ENCODE results near the gene TSR3. TPM values are rescaled to one million over a fixed set of nuclear protein-coding genes. Genes with fewer than 3 reads are reported as not detected.

Gene TSR3
- total RNA-seq, 4 donors from 2014 or later, result 63.7 to 107 (median 103) TPM

DNA sequence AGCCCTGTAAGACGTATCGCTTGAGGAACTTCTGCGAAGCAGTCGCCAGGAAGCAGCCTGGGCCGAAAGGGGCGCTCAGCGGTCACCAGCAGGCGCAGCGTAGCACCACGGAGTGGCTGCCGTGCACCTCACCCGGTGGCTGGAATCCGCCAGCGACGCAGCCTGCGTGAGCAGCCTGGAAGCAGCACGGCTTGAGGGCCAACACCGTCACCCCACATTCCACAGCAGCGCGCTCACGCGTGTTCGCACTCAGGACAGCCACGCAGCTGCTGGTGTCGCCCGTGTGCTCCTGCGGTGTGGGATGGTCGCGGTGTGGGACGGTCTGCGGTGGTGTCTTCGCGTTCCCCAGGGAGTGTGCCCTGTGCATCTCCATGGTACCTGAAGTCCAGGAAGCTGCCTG is 32.6 kb downstream of the TSR3 start:
- 0 to 77% methylated on average over 1 to 10 of the region's 33 CpGs for WGBS, 2 donors (ENCODE audit: low coverage in 1 of 2)
- Histone ChIP-seq H3K27ac (no peak overlapping the region), H3K4me1 (peaks cover 0 to 16% (median 0%) of the 10 kb centered on the region in 3 donors), H3K27me3 (no peaks in the 10 kb centered on the region), H3K36me3 (peaks cover 0 to 98% of the 10 kb centered on the region in 2 donors), H3K4me3 (no peak overlapping the region), H3K9me3 (no peaks in the 10 kb centered on the region)
- no peak for ATAC-seq
- no peak for TF ChIP-seq EP300 (IDR thresholded peaks at IDR 0.05)
- no peak for TF ChIP-seq POLR2AphosphoS5 (IDR thresholded peaks at IDR 0.05)
- TF ChIP-seq POLR2A (IDR thresholded peaks at IDR 0.05), result no peak
- TF ChIP-seq, protein P1, sequence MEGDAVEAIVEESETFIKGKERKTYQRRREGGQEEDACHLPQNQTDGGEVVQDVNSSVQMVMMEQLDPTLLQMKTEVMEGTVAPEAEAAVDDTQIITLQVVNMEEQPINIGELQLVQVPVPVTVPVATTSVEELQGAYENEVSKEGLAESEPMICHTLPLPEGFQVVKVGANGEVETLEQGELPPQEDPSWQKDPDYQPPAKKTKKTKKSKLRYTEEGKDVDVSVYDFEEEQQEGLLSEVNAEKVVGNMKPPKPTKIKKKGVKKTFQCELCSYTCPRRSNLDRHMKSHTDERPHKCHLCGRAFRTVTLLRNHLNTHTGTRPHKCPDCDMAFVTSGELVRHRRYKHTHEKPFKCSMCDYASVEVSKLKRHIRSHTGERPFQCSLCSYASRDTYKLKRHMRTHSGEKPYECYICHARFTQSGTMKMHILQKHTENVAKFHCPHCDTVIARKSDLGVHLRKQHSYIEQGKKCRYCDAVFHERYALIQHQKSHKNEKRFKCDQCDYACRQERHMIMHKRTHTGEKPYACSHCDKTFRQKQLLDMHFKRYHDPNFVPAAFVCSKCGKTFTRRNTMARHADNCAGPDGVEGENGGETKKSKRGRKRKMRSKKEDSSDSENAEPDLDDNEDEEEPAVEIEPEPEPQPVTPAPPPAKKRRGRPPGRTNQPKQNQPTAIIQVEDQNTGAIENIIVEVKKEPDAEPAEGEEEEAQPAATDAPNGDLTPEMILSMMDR (IDR thresholded peaks at IDR 0.05), result no peak

DNA sequence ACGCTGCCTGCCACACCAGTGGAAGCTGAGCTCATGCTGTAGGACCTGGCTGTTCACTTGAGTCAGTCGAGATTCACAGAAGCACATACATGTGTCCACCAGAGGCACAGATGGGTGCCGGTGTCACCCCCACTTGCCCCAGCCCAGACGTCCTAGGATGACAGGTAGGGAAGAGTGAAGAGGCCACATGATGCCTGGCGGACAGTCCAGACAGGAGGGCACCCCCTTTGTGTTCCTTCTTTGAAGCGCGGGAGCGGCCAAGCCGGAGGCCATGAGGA is 33.5 kb downstream of the TSR3 start:
- WGBS, 2 donors (ENCODE audit: low coverage in 1 of 2), result 87% methylated on average over 3 of the region's 9 CpGs; no CpG with 5 or more reads in 1 of the 2 donors
- Histone ChIP-seq H3K36me3 (peaks cover 0 to 96% of the 10 kb centered on the region in 2 donors), H3K27me3 (no peaks in the 10 kb centered on the region)

DNA sequence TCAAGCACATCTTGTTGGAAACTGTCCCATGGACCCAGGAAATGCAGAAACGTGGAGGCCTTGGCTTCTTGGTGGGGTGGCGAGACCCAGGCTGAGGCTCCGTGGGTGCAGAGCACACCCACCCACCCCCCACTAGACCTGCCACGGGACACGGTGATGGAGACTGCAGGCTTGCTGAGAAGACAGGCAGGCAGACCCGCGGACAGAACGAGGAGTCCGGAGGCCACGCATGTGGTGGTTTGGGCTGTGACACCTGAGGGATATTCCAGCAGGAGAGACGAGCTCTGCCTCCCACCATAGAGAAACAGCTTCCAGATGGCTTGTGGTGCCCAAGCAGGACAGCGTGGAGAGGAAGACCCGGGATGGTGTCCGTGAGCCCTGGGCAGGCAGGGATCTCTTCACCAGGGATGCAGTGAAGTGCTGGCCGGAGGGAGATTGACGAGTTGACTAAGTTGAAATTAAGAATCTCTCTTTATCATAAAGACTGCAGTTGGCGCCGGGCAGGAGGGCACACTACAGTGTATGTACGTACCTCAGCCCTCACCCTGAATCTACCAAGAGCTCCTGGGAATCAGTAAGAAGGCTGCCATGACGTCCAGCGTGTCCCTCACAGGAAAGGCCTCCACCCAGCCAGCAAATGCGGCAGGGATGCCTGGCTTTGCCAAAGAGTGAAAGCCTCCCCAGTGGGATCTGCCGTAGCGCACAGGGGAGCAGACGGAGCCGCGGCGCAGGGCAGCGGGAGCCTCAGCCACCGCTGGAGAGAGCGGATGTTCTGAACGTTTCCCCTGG is 34.0 kb downstream of the TSR3 start:
- peaks cover 0 to 29% (median 9%) of the 10 kb centered on the region in 3 donors for H3K4me1 ChIP-seq
- no peaks in the 10 kb centered on the region for H3K9me3 ChIP-seq
- TF ChIP-seq POLR2AphosphoS5 (IDR thresholded peaks at IDR 0.05), result no peak
- TF ChIP-seq EP300 (IDR thresholded peaks at IDR 0.05), result no peak
- TF ChIP-seq POLR2A (IDR thresholded peaks at IDR 0.05), result no peak
- TF ChIP-seq, protein P1 (IDR thresholded peaks at IDR 0.05), result no peak
- peaks cover 0 to 91% of the 10 kb centered on the region in 2 donors for H3K36me3 ChIP-seq
- WGBS, 2 donors (ENCODE audit: low coverage in 1 of 2), result 80 to 84% methylated on average over 4 to 10 of the region's 32 CpGs
- ATAC-seq, result no peak
- H3K27ac ChIP-seq, result no peak overlapping the region
- no peak overlapping the region for H3K4me3 ChIP-seq
- no peaks in the 10 kb centered on the region for H3K27me3 ChIP-seq

More for the DNA sequence above, 33.5 kb downstream of the TSR3 start:
- no peak overlapping the region for H3K4me3 ChIP-seq
- H3K4me1 ChIP-seq, result peaks cover 0 to 24% (median 4%) of the 10 kb centered on the region in 3 donors
- no peak overlapping the region for H3K27ac ChIP-seq
- TF ChIP-seq POLR2AphosphoS5 (IDR thresholded peaks at IDR 0.05) (no peak), EP300 (IDR thresholded peaks at IDR 0.05) (no peak), POLR2A (IDR thresholded peaks at IDR 0.05) (no peak)
- TF ChIP-seq, protein P1 (IDR thresholded peaks at IDR 0.05), result no peak
- no peaks in the 10 kb centered on the region for H3K9me3 ChIP-seq
- no peak for ATAC-seq

- no peak overlapping the region for H3K4me3 ChIP-seq
- no CpG with 5 or more reads among the region's 14 CpGs for WGBS, 2 donors (ENCODE audit: low coverage in 1 of 2)
- H3K27me3 ChIP-seq, result no peaks in the 10 kb centered on the region
- H3K27ac ChIP-seq, result no peak overlapping the region
- H3K4me1 ChIP-seq, result peaks cover 0 to 46% (median 26%) of the 10 kb centered on the region in 3 donors
- H3K36me3 ChIP-seq, result peaks cover 0 to 81% of the 10 kb centered on the region in 2 donors
- no peak for ATAC-seq
- no peak for TF ChIP-seq POLR2AphosphoS5 (IDR thresholded peaks at IDR 0.05)
- TF ChIP-seq POLR2A (IDR thresholded peaks at IDR 0.05), result no peak
- no peak for TF ChIP-seq EP300 (IDR thresholded peaks at IDR 0.05)
- H3K9me3 ChIP-seq, result no peaks in the 10 kb centered on the region
These were observed 35.7 kb downstream of the TSR3 start for GRCh38 chr16:1316033-1316405.

DNA sequence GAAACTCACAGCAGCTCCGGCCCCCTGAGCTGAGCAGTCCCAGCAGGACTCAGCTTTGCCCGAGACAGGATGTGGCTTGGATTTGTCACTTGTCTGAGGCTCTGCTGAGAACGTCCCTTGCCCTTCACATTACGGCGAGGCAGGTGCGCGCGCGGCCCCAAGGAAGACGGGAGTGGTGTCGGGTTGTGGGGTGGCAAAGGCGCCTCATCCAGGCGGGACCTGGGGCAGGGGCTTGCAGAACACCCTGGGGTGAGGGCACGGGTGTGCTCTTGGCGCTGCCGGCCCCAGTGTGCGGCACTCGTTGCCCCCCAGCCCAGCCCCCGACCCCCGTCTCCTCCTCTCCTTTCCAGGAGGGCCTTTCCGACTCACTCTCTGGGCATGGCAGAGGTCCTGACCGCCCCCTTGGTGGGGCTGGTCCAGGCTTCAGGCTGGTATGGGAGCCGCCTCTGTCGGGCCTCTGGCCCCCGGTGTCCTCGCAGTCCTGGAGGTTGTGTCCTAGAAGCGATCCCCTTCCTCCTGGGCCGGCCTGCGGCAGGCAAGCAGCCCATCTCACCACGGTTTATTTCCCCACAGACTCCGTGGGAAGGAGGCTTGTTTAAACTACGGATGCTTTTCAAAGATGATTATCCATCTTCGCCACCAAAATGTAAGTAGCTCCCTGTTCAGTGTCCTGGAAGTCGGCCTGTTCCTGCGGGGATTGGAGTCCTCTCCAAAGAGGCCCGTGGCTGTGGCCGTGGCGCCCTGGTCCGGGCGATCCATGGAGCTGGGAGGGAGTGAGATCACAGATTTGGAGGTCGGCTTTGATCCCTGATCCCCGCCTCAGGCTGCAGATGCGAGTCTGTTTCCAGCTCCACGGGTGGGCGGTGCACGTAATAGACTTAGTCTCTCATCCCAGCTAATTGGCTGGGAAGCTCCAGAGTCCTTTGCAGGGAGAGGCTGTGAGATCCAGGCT is 36.3 kb downstream of the TSR3 start:
- H3K36me3 ChIP-seq, result peaks cover 0 to 74% of the 10 kb centered on the region in 2 donors
- no peak for ATAC-seq
- TF ChIP-seq, protein P1 (IDR thresholded peaks at IDR 0.05), result no peak
- TF ChIP-seq POLR2A (IDR thresholded peaks at IDR 0.05) (no peak), POLR2AphosphoS5 (IDR thresholded peaks at IDR 0.05) (no peak), EP300 (IDR thresholded peaks at IDR 0.05) (no peak)
- WGBS, 2 donors (ENCODE audit: low coverage in 1 of 2), result 68% methylated on average over 3 of the region's 46 CpGs; no CpG with 5 or more reads in 1 of the 2 donors
- H3K4me3 ChIP-seq, result no peak overlapping the region
- no peak overlapping the region for H3K27ac ChIP-seq
- no peaks in the 10 kb centered on the region for H3K27me3 ChIP-seq
- peaks cover 0 to 52% (median 31%) of the 10 kb centered on the region in 3 donors for H3K4me1 ChIP-seq
- no peaks in the 10 kb centered on the region for H3K9me3 ChIP-seq
